SK-N-SH (cell line): Measurements from ENCODE around the gene ST6GALNAC1. TPM values are rescaled to one million over a fixed set of nuclear protein-coding genes. Genes with fewer than 3 reads are reported as not detected.

Source experiments
- CTCF ChIA-PET: fragments of 300-600, 350-600 bp; formaldehyde crosslinking; extraction: SDS; loops from one replicate; lab custom pipeline; 2021; lab: Yijun Ruan, JAX
- POLR2A ChIA-PET: fragments of 350-600 bp; sonication (Branson Sonifier 250); formaldehyde crosslinking; extraction: SDS; loops from one replicate; lab custom pipeline; 2020; ENCODE audit warnings: antibody characterized with exemption, inconsistent platforms; lab: Yijun Ruan, JAX
- DNase-seq: peaks from one replicate; pipeline ENCODE4 v3.0.0; 2012
- H2AFZ ChIP-seq: fragments of 200-600 bp; sonication (generic); 2 replicates; pipeline ENCODE4 v1.8.1; 2016; ENCODE audit warnings: antibody characterized with exemption, mild to moderate bottlenecking, low read depth
- H3F3A ChIP-seq: fragments of 200-600 bp; sonication (generic); replicated peaks from 2 replicates; pipeline ENCODE3; 2016; ENCODE audit warnings: antibody characterized with exemption, mild to moderate bottlenecking; ENCODE audit not compliant: insufficient read depth
- H3K27ac ChIP-seq, 2 experiments: fragments of 200-500 bp in 1 of 2; fragments of 200-600 bp in 1 of 2; sonication (Bioruptor generic) in 1 of 2; sonication (generic), shearing (Covaris generic) in 1 of 2; 2 replicates each; pipeline versions ENCODE4 v1.5.1 to v1.6.1; 2014 to 2016; ENCODE audit warnings: low read depth in 2 of 2, inconsistent platforms in 1 of 2, low read length in 1 of 2, mild to moderate bottlenecking in 1 of 2, mixed read lengths in 1 of 2
- H3K27me3 ChIP-seq: fragments of 200-600 bp; sonication (generic), shearing (Covaris generic); 2 replicates; pipeline ENCODE4 v1.6.1; 2016; ENCODE audit warnings: mixed run types; ENCODE audit not compliant: insufficient read depth
- H3K36me3 ChIP-seq, 2 experiments: fragments of 200-500 bp in 1 of 2; fragments of 200-600 bp in 1 of 2; sonication (Bioruptor generic) in 1 of 2; sonication (generic) in 1 of 2; replicated peaks in 1 of 2; 2 replicates each; pipeline versions ENCODE3 to v1.5.1; 2014 to 2016; ENCODE audit warnings: low read length in 1 of 2, mild to moderate bottlenecking in 1 of 2; ENCODE audit not compliant: insufficient read depth in 2 of 2, control insufficient read depth in 1 of 2
- H3K4me1 ChIP-seq, 2 experiments: fragments of 200-500 bp in 1 of 2; fragments of 200-600 bp in 1 of 2; sonication (Bioruptor generic) in 1 of 2; sonication (generic), shearing (Covaris generic) in 1 of 2; 2 replicates each; pipeline versions ENCODE4 v1.5.1 to v1.6.1; 2014 to 2016; ENCODE audit warnings: low read depth in 1 of 2, low read length in 1 of 2, mixed run types in 1 of 2; ENCODE audit not compliant: insufficient read depth in 2 of 2, control insufficient read depth in 1 of 2
- H3K4me2 ChIP-seq: fragments of 200-600 bp; sonication (generic), shearing (Covaris generic); 2 replicates; pipeline ENCODE4 v1.6.1; 2017; ENCODE audit warnings: mixed run types
- H3K4me3 ChIP-seq, 2 experiments: fragments of 200-500 bp in 1 of 2; fragments of 200-600 bp in 1 of 2; sonication (Bioruptor generic) in 1 of 2; sonication (generic), shearing (Covaris generic) in 1 of 2; 2 replicates each; pipeline versions ENCODE4 v1.5.1 to v1.8.1; 2014 to 2016; ENCODE audit warnings: low read depth in 2 of 2, inconsistent platforms in 1 of 2, low read length in 1 of 2, mild to moderate bottlenecking in 1 of 2, mixed read lengths in 1 of 2, moderate library complexity in 1 of 2
- H3K79me2 ChIP-seq: fragments of 200-600 bp; sonication (generic); 2 replicates; pipeline ENCODE4 v1.8.1; 2017; ENCODE audit warnings: mild to moderate bottlenecking; ENCODE audit not compliant: insufficient read depth
- H3K9ac ChIP-seq: fragments of 200-600 bp; sonication (generic); 2 replicates; pipeline ENCODE4 v1.6.1; 2017; ENCODE audit warnings: mixed run types
- H3K9me2 ChIP-seq: fragments of 200-600 bp; sonication (generic); 2 replicates; pipeline ENCODE4 v1.6.1; 2017; ENCODE audit warnings: mixed run types
- H3K9me3 ChIP-seq: fragments of 200-600 bp; sonication (generic); 2 replicates; pipeline ENCODE4 v1.6.1; 2017; ENCODE audit warnings: mixed run types, mild to moderate bottlenecking, moderate library complexity
- H4K20me1 ChIP-seq: fragments of 200-600 bp; sonication (generic); 2 replicates; pipeline ENCODE4 v1.6.1; 2017; ENCODE audit warnings: mild to moderate bottlenecking, mixed run types; ENCODE audit not compliant: insufficient read depth
- CHD2 ChIP-seq: fragments of 150-350 bp; IDR thresholded peaks from 2 replicates; pipeline ENCODE4 v1.6.1; 2018; ENCODE audit warnings: low read length; ENCODE audit not compliant: partially characterized antibody
- ELF1 ChIP-seq: IDR thresholded peaks from 2 replicates; pipeline ENCODE4 v1.4.0; 2012
- EP300 ChIP-seq, 2 experiments: IDR thresholded peaks; 2 replicates each; pipeline versions ENCODE4 v1.4.0 to v1.6.1; 2012; ENCODE audit warnings: borderline replicate concordance in 1 of 2, low read depth in 1 of 2, low read length in 1 of 2
- EZH2phosphoT487 ChIP-seq: fragments of 200-600 bp; sonication (generic); IDR thresholded peaks from 2 replicates; pipeline ENCODE4 v1.6.1; 2017; ENCODE audit warnings: low read depth, mixed run types, mild to moderate bottlenecking, antibody characterized with exemption, moderate library complexity, borderline replicate concordance
- FOXJ3 ChIP-seq: sonication (generic); formaldehyde crosslinking; IDR thresholded peaks from 2 replicates; pipeline ENCODE4 v1.5.1; 2020; ENCODE audit warnings: mild to moderate bottlenecking, missing genetic modification reagents
- GABPA ChIP-seq: IDR thresholded peaks from 2 replicates; pipeline ENCODE4 v1.4.0; 2012; ENCODE audit warnings: low read depth, mild to moderate bottlenecking
- GATA2 ChIP-seq: sonication (generic); formaldehyde crosslinking; IDR thresholded peaks from 2 replicates; pipeline ENCODE4 v1.5.0; 2020; ENCODE audit warnings: mild to moderate bottlenecking, missing genetic modification reagents
- JUND ChIP-seq: IDR thresholded peaks from 2 replicates; pipeline ENCODE4 v1.4.0; 2012
- NFIC ChIP-seq: IDR thresholded peaks from 2 replicates; pipeline ENCODE4 v1.4.0; 2012; ENCODE audit warnings: borderline replicate concordance
- SIN3A ChIP-seq: IDR thresholded peaks from 2 replicates; pipeline ENCODE4 v1.6.1; 2012; ENCODE audit warnings: low read depth, mild to moderate bottlenecking, low read length, moderate library complexity, borderline replicate concordance
- SMC3 ChIP-seq: IDR thresholded peaks from 2 replicates; pipeline ENCODE4 v1.6.1; 2012; ENCODE audit warnings: low read depth, low read length, improper control_type of control experiment
- TAF1 ChIP-seq: IDR thresholded peaks from 2 replicates; pipeline ENCODE4 v1.6.1; 2012; ENCODE audit warnings: low read depth, mild to moderate bottlenecking, low read length, moderate library complexity, borderline replicate concordance
- YY1 ChIP-seq: IDR thresholded peaks from 2 replicates; pipeline ENCODE4 v1.4.0; 2012; ENCODE audit warnings: low read depth, mild to moderate bottlenecking
- WGBS: methylation state at CpG from one replicate; pipeline ENCODE4 v1.1.6; 2017; ENCODE audit warnings: low lambda C conversion rate; 5-methylcytosine and 5-hydroxymethylcytosine counted together
- polyA plus RNA-seq, 3 experiments: library from polyadenylated mRNA; depleted of rRNA; stranded (reverse); fragments of >200 nt; gene quantifications; 2 replicates each; pipeline ENCODE4 v1.2.3, GENCODE V29; 2012
- TF ChIP-seq, protein P1 (sequence below): fragments of 150-350 bp; IDR thresholded peaks from 2 replicates; pipeline ENCODE4 v1.6.1; 2016; ENCODE audit warnings: mild to moderate bottlenecking, low read depth, low read length
- TF ChIP-seq, protein P2 (sequence below): IDR thresholded peaks from 2 replicates; pipeline ENCODE4; 2012
- TF ChIP-seq, protein P3 (sequence below): IDR thresholded peaks from 2 replicates; pipeline ENCODE4 v1.4.0; 2012; ENCODE audit warnings: low read depth
- TF ChIP-seq, protein P4 (sequence below): fragments of 150-350 bp; IDR thresholded peaks from 2 replicates; pipeline ENCODE4 v1.6.1; 2017; ENCODE audit warnings: antibody characterized with exemption, low read length, low read depth, borderline replicate concordance
- TF ChIP-seq, protein P5 (sequence below): IDR thresholded peaks from 2 replicates; pipeline ENCODE4 v1.4.0; 2012; ENCODE audit warnings: low read depth, borderline replicate concordance
- TF ChIP-seq, protein P6 (sequence below): IDR thresholded peaks from 2 replicates; pipeline ENCODE4 v1.4.0; 2012; ENCODE audit warnings: low read depth, borderline replicate concordance

The ST6GALNAC1 gene
- polyA plus RNA-seq, 1 of the 3 experiments (the other 2 are of a cell fraction): not detected

DNA sequence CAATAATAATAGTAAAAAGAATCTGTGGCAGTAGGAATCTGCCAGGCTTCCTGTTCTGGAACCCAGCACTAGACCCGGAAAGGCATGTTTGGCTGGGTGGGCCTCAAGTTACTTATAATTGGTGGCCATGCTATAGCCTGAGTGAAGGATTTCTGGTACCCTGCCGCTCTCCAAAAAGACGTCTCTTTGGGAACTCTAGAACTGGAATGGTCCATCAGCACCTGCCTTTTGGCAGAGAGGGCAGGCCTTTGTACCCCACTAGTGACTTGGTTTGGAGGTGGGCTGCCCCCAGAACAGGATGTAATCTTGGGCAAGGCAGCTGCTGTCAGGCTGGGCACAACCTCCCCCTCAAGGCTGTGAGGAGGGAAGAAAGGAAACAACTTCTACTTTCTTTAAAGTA is 29.3 kb upstream of the ST6GALNAC1 start:
- no peaks in the 10 kb centered on the region for H3K27me3 ChIP-seq
- 92% methylated on average over 3 of the region's 3 CpGs for WGBS
- peaks cover 12% of the 10 kb centered on the region for H3F3A ChIP-seq
- H3K4me2 ChIP-seq: peak overlapping the region; percentile 77
- H3K4me1 ChIP-seq: peaks cover 0 to 33% of the 10 kb centered on the region in 2 experiments; a peak in 2 of 4 replicates
- no peaks in the 10 kb centered on the region for H3K79me2 ChIP-seq
- peak overlapping the region; percentile 8 to 94; a peak in 2 of 4 replicates for H3K27ac ChIP-seq
- no peak overlapping the region for H2AFZ ChIP-seq
- peaks cover 11% of the 10 kb centered on the region in 2 experiments for H3K36me3 ChIP-seq
- no peak overlapping the region for H3K9ac ChIP-seq
- no peak overlapping the region for H3K4me3 ChIP-seq
- H4K20me1 ChIP-seq: no peaks in the 10 kb centered on the region
- CTCF ChIA-PET: interaction anchor here (1.0 to 4.2 kb wide), 6 partner anchors 9 to 149 kb away, joined by 3 to 42 read pairs (median 11); no protein-coding TSS in a partner anchor
- TF ChIP-seq, protein P1, sequence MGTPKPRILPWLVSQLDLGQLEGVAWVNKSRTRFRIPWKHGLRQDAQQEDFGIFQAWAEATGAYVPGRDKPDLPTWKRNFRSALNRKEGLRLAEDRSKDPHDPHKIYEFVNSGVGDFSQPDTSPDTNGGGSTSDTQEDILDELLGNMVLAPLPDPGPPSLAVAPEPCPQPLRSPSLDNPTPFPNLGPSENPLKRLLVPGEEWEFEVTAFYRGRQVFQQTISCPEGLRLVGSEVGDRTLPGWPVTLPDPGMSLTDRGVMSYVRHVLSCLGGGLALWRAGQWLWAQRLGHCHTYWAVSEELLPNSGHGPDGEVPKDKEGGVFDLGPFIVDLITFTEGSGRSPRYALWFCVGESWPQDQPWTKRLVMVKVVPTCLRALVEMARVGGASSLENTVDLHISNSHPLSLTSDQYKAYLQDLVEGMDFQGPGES: no peak
- no peak for TF ChIP-seq GABPA
- no peak for TF ChIP-seq TAF1
- TF ChIP-seq ELF1: no peak
- TF ChIP-seq, protein P2, sequence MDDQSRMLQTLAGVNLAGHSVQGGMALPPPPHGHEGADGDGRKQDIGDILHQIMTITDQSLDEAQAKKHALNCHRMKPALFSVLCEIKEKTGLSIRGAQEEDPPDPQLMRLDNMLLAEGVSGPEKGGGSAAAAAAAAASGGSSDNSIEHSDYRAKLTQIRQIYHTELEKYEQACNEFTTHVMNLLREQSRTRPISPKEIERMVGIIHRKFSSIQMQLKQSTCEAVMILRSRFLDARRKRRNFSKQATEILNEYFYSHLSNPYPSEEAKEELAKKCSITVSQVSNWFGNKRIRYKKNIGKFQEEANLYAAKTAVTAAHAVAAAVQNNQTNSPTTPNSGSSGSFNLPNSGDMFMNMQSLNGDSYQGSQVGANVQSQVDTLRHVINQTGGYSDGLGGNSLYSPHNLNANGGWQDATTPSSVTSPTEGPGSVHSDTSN: no peak
- TF ChIP-seq EP300 (IDR thresholded peaks at IDR 0.05; ENCODE audit: borderline replicate concordance in 1 of 2, low read depth in 1 of 2, low read length in 1 of 2): no peak
- no peak for TF ChIP-seq SMC3
- TF ChIP-seq JUND: no peak
- no peak for TF ChIP-seq NFIC
- TF ChIP-seq, protein P3, sequence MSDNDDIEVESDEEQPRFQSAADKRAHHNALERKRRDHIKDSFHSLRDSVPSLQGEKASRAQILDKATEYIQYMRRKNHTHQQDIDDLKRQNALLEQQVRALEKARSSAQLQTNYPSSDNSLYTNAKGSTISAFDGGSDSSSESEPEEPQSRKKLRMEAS: no peak
- TF ChIP-seq, protein P4, sequence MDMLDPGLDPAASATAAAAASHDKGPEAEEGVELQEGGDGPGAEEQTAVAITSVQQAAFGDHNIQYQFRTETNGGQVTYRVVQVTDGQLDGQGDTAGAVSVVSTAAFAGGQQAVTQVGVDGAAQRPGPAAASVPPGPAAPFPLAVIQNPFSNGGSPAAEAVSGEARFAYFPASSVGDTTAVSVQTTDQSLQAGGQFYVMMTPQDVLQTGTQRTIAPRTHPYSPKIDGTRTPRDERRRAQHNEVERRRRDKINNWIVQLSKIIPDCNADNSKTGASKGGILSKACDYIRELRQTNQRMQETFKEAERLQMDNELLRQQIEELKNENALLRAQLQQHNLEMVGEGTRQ: no peak
- TF ChIP-seq, protein P5, sequence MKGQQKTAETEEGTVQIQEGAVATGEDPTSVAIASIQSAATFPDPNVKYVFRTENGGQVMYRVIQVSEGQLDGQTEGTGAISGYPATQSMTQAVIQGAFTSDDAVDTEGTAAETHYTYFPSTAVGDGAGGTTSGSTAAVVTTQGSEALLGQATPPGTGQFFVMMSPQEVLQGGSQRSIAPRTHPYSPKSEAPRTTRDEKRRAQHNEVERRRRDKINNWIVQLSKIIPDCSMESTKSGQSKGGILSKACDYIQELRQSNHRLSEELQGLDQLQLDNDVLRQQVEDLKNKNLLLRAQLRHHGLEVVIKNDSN: no peak
- no peak for TF ChIP-seq SIN3A
- TF ChIP-seq, protein P6, sequence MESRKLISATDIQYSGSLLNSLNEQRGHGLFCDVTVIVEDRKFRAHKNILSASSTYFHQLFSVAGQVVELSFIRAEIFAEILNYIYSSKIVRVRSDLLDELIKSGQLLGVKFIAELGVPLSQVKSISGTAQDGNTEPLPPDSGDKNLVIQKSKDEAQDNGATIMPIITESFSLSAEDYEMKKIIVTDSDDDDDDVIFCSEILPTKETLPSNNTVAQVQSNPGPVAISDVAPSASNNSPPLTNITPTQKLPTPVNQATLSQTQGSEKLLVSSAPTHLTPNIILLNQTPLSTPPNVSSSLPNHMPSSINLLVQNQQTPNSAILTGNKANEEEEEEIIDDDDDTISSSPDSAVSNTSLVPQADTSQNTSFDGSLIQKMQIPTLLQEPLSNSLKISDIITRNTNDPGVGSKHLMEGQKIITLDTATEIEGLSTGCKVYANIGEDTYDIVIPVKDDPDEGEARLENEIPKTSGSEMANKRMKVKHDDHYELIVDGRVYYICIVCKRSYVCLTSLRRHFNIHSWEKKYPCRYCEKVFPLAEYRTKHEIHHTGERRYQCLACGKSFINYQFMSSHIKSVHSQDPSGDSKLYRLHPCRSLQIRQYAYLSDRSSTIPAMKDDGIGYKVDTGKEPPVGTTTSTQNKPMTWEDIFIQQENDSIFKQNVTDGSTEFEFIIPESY: no peak
- TF ChIP-seq EZH2phosphoT487: no peak
- TF ChIP-seq YY1: no peak
- TF ChIP-seq GATA2 (CRISPR knock-in tag): no peak
- no peak for TF ChIP-seq FOXJ3 (CRISPR knock-in tag)
- TF ChIP-seq CHD2: no peak
- no peaks in the 10 kb centered on the region for H3K9me3 ChIP-seq
- DNase-seq: no peak
- H3K9me2 ChIP-seq: no peaks in the 10 kb centered on the region
- POLR2A ChIA-PET: interaction anchor here (1.1 kb wide), 2 partner anchors 35 to 115 kb away, joined by 3 read pairs; no protein-coding TSS in a partner anchor
